ENCODE measurements around the gene RPP14.

The RPP14 gene

GRCh38 chr3:58346368-58346767, 40.3 kb downstream of the RPP14 start:
- no peak for TF ChIP-seq CTCF (IDR thresholded peaks at IDR 0.05; ENCODE audit: insufficient read depth, low read depth, low read length, missing control alignments)
- DNase-seq (ENCODE audit: low read depth) = no peak
- H3K4me3 ChIP-seq (ENCODE audit: low read length) = no peak overlapping the region

GRCh38 chr3:58347984-58348383, 41.9 kb downstream of the RPP14 start:
- no peak for DNase-seq (ENCODE audit: low read depth)
- TF ChIP-seq CTCF (IDR thresholded peaks at IDR 0.05; ENCODE audit: insufficient read depth, low read depth, low read length, missing control alignments) = no peak
- no peak overlapping the region for H3K4me3 ChIP-seq (ENCODE audit: low read length)

- no peak overlapping the region for H3K4me3 ChIP-seq (ENCODE audit: low read length)
- TF ChIP-seq CTCF (IDR thresholded peaks at IDR 0.05; ENCODE audit: insufficient read depth, low read depth, low read length, missing control alignments) = no peak
- DNase-seq (ENCODE audit: low read depth) = peak; percentile 43
Observed at GRCh38 chr3:58349792-58350626, 44.0 kb downstream of the RPP14 start.

GRCh38 chr3:58350627-58351013, 44.6 kb downstream of the RPP14 start:
- no peak overlapping the region for H3K4me3 ChIP-seq (ENCODE audit: low read length)
- no peak for DNase-seq (ENCODE audit: low read depth)
- TF ChIP-seq CTCF (IDR thresholded peaks at IDR 0.05; ENCODE audit: insufficient read depth, low read depth, low read length, missing control alignments) = no peak

GRCh38 chr3:58351920-58352319, 45.9 kb downstream of the RPP14 start:
- H3K4me3 ChIP-seq (ENCODE audit: low read length) = no peak overlapping the region
- no peak for TF ChIP-seq CTCF (IDR thresholded peaks at IDR 0.05; ENCODE audit: insufficient read depth, low read depth, low read length, missing control alignments)
- no peak for DNase-seq (ENCODE audit: low read depth)

GRCh38 chr3:58352626-58353025, 46.6 kb downstream of the RPP14 start:
- no peak for TF ChIP-seq CTCF (IDR thresholded peaks at IDR 0.05; ENCODE audit: insufficient read depth, low read depth, low read length, missing control alignments)
- no peak for DNase-seq (ENCODE audit: low read depth)
- no peak overlapping the region for H3K4me3 ChIP-seq (ENCODE audit: low read length)
